HG03175 (cell line): Measurements from ENCODE around the gene CUL3.
"Not testable (repeated sequence)": the region's sequence is repeated elsewhere in the genome, so short reads cannot be mapped to it uniquely, and the experiment has no call there.

ENCODE experiments used
- ATAC-seq: cut with Tn5 transposase; IDR thresholded peaks from one replicate; pipeline ENCODE4 v1.9.1; 2021; ENCODE audit warnings: mild to moderate bottlenecking, moderate library complexity; ENCODE audit not compliant: unreplicated experiment

Gene CUL3

DNA sequence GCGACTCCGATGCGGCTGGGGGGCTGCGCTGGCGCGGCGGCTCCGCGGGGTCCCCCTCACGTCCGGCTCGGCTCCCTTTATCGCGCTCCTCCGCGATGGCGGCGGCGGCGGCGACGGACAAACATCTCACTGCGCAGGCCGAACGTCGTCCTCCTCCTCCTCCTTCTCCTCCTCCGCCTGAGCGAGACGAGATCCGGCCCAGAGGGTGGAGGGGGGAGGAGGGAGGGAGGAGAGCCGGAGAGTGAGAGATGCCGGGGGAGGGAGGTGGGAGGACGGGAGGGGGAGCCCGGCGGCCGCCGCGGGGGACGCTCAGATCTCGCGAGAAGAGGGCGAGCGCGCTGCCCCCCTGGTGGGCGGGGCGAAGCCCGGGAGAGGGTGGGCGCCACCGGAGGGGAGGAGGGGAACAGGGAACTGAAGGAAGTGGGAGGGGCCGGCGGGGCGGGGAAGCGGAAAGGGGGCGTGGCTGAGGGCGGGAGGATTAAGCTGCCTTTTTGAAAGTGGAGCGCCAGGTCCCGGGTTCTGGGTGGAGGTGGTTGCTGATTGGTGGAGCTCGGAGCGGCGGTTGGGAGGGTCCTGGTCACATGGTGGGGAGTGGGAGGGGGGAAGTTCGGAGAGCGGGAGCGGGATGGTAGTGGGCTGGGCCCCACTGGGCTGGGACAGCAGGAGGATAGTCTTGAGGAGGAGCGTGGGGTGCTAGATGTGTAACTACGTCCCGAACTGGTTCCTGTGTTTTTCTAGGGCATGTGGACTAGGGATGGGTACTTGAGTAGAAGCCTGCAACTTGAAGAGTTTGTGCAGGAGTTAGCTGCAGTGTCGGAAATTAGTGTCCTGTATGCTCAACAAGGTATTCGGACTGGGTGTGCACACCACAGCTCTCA, at the start of gene CUL3:
CUL3 (minus strand) TSS at position 153 of the 878 bp plus-strand sequence. CDS start 354 bp downstream, outside the sequence.
- peak; percentile 70 for ATAC-seq

DNA sequence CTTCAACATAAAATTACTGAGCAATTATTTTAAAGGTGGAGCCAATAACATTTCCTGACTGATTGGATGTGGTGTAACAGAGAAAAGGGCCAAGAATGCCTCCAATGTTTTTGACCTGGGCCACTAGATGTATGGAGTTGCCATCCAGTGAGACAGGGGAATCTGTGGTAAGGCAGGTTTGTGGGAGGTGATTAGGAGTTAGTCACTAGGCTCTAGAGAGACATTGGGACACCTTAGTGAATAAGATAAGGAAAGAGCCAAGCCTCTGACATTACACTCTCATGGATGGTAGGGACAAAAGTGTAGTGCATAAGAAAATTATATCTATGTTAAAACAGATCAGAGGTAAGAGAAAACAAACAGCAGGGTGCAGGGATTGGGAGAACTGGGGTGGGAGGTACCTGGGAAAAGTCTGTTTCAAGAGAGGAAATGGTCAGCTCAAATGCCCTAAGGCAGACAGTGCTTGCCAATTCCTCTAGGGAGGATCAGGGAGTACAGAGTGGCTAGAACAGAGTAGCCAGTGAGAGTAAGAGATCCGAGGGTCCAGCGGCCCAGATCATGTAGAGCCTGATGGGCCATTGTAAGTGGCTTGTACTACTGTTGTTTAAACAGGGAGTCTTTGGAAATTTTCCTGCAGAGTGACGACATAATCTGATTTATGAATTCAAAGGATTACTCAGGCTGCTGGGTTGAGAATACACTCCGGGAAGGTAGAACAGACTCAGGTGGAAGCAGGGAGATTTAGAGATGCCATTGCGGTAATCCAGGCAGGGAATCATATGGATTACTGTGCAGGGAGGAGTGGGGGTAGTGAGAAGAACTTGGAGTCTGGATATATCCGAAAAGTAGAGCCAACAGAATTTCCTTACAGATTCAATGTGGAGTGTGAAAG, 45.7 kb upstream of the CUL3 start:
- no peak for ATAC-seq

DNA sequence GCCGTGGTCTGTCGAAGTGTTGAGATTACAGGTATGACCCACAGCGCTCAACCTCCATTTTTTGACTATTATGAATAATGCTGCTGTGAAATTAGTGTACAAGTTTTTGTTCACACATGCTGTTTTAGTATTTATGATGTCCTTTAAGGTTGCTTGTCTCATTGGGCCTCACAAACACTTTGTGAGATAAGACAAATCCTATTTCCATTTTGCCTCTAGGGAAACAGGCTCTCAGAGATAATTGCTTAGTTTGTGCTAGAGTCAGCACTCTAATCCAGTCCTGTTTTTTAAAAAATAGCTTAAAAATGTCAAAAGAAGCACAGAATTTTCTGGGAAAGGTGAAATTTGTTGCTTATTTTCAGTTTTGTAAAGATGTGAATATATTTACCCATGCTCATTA, 43.3 kb upstream of the CUL3 start:
- no peak for ATAC-seq

DNA sequence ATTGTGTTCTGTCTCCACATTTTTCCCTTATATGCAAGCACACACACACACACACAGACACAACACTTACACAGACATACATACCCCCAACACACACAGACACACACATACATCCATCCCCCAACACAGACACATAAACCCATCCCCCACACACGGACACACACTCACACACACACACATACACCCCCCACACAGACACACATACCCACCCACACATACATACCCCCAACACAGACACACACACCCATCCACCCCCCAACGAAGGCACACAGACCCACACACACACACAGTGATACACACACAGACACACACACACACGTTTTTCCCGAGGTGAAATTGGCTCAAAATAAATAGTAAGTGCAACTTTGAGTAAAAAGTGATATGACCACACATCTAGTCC, 41.6 kb upstream of the CUL3 start:
- ATAC-seq: no peak

DNA sequence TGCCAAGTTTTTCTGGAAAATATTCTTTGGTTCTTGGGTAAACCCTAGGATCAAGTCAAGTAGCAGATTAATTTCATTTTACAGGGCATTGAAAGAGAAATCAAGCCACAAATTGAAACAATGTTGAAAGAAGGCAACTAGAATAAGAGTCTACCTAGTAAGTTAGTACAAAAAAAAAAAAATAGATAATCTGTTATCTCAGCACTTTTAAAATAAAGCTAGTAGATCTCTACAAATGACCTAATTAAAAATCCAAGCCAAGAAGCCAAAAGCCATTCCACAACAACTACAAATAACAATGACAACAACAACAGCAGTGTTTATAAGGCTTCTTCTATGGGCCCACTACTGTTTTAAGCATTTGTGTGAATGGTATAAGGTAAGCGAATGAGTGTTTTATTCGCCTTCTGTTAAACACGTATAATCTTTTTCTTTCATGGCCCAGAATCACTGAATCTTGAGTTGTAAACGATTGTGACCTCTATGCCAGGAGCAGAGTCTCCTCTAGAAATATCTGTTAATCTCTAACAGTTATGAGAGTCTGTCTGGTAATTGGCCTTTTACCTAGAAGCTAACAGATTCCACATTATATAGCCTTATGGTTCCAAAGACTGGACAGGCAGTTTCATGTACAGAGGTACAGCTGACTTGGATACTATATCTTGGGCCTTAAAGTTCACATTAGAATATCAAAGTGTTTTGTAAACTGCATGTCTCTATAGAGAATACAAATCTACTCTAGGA, 28.6 kb upstream of the CUL3 start:
- no peak for ATAC-seq

DNA sequence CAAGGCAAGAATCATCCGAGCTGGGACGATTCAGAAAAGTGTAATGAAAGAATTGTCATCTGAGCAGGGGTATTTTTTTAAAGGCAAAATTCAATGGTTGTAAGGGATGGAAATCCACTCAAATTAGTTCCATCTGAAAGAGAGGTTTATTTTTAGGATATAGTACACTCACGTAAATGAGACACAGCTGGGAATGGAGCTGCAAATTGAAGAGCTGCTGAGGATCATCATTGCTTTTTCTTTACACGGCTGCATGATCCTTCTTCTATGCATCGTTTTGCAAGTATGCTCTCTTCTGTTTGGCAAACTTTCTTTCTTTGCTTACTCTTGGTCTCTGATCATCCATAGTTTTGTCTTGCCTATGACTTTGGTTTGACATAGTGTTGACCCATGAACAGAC, 27.4 kb upstream of the CUL3 start:
- ATAC-seq: no peak

DNA sequence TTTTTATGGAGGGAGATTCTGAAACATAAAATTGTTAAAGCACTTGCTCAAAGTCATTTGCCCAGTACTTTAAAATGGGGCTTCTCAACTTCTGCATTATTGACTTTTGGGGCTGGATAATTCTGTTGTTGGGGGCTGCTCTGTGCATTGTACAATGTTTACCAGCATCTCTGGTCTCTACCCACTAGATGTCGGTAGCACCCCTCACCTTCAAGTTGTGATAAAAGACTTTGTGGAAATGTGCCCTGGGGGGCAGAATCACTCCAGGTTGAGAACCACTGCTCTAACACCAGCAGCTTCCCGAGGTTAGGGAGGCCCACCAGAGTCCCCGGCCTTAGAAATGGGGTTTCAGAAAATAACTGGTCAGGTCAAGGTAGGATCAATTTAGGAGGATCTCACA, 26.8 kb upstream of the CUL3 start:
- ATAC-seq: no peak

DNA sequence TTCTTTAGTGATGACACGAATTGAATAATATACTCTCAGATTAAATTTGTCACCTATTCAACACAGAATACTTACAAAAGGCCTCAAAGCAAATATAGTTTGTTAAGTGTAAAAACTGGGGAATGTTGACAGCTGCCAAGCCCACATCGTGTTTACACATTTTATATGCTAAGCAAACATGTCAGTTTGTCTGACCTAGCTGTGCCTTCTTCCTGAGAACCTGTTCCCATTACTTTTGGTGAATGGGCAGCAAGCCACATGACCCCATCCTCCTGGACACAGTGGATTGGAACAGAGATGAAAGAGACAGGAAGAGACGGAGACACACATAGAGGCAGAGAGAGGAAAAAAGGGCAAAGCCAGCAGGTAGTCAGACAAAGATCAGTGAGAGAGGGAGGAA, 22.9 kb upstream of the CUL3 start:
- no peak for ATAC-seq

DNA sequence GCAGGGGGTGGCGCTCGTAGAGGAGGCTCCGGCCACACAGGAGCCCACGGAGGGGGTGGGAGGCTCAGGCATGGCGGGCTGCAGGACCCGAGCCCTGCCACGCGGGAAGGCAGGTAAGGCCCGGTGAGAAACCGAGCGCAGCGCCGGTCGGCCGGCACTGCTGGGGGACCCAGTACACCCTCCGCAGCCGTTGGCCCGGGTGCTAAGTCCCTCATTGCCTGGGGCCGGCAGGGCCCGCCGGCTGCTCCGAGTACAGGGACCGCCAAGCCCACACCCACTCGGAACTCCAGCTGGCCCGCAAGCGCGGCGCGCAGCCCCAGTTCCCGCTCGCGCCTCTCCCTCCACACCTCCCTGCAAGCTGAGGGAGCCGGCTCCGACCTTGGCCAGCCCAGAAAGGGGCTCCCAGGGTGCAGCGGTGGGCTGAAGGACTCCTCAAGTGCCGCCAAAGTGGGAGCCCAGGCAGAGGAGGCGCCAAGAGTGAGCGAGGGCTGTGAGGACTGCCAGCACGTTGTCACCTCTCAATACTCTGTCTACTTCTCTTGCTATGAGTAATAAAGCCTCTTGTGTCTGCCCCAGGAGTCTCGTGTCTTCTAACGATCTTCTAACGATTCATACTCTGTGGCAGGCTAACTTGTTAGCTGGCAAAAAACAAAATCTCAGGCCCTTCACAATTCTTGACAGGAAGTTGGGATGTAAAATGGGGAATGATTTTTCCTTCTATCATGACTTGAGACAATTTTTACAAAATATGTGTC, 18.8 kb upstream of the CUL3 start:
- ATAC-seq: not testable (repeated sequence)

DNA sequence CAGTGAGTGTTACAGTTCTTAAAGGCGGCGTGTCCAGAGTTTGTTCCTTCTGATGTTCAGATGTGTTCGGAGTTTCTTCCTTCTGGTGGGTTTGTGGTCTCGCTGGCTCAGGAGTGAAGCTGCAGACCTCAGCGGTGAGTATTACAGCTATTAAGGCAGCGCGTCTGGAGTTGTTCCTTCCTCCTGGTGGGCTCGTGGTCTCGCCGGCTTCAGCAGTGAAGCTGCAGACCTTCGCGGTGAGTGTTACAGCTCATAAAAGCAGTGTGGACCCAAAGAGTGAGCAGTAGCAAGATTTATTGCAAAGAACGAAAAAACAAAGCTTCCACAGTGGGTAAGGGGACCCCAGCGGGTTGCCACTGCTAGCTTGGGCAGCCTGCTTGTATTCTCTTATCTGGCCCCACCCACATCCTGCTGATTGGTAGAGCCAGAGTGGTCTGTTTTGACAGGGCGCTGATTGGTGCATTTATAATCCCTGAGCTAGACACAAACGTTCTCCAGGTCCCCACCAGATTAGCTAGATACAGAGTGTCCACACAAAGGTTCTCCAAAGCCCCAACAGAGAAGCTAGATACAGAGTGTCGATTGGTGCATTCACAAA, 17.7 kb upstream of the CUL3 start:
- not testable (repeated sequence) for ATAC-seq

DNA sequence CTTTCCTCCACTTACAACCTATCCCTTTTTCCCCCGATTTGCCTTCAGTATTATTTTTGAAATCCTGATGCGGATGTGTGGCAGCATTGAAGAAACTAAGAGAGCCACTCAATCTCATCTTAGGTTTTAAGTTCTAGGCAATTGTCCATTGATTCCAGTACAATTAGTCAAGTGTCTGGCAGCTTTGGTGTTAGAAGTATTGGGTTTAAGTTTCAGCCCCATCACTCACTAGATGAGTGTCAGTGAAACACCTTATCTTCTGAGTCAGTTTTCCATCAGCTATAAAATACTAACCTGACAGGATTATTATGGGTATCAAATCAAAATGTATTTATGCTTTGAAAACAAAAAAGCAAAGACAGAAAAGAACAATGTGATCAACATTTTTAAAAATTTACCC, 16.8 kb upstream of the CUL3 start:
- no peak for ATAC-seq

DNA sequence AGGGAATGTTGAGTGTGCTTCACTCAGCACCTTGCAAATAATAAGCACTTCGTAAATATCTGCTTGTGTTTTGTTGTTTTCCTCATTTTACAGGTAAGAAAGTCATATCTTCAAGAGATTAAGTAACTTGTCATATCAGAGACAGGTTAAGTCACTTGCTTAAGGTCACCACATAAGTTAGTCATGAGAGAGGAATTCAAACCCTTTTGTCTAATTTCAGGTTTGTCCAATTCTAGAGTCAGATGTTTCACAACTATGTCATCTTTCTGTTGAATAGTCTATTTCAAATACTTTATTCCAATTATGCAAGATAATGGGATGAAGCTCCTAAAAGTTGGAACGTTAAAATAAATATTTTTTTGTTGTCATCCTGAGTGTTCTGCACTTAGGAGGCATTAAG, 13.5 kb upstream of the CUL3 start:
- ATAC-seq: no peak

DNA sequence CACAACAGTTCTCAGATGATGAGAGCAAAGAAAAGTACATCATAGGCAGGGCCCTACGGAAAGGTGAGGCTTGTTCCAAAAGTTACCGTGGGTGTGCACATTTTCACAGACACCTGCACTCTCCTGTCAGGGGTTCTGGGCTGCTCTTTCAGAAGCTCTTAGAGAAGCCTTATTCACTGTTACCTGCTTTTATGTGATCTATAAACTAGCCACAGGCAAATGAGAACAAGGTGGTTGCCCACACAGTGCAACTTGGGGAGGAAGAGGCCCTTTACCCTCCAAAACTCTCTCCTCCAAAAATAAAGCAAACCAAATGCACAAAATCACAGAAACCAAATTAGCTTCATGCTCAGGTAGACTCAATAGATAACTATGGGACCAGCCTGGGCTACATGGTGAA, 11.1 kb upstream of the CUL3 start:
- ATAC-seq: no peak

DNA sequence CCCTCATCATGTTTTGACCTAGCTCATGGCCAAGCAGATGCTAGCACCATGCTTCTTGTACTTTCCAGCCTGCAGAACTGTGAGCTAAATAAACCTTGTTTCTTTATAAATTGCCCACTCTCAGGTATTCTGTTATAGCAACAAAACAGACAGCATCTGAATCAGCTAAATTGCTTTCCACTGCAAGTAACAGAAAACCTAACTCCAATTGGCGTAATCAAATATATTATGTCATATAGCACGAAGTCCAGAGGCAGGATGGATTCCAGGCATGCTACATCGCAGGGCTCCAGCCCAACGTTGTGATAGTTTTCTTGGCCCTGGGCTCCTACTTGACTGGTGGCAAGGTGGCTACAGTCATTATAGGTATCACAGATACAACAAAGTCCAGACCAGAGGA, 10.4 kb upstream of the CUL3 start:
- ATAC-seq: no peak

DNA sequence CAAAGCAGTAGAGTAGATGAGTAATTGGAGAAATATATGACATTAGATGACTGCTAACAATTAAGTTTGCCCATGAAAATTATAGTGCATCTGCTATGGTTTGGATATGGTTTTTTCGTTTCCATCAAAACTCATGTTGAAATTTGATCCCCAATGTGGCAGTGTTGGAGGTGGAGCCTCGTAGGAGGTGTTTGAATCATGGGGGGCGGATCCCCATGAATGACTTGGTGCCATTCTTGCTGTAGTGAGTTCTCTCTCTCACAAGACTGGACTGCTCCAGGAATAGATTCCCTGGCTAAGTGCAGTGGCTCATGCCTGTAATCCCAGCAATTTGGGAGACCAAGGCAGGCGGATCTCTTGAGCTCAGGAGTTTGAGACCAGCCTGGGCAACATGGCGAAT, 9.7 kb upstream of the CUL3 start:
- ATAC-seq: no peak

DNA sequence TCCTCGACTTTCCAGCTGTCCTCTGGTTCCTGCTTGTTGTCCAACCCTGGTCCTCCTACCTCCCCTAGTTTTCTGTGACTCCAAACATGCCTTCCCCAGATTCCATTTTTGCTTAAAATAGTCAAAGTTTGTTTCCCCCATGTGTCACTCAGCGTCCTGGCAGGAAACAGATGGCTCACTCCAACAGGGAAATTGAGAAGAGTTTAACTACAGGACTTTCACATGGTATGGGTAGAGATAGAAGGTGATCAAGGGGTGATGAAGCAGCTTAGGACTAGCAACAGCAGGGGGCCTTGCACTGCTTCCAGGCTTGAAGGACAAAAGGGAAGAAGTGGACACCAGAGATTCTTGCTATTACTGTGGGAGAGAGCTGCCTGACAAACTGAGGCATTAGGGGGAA, 6.1 kb upstream of the CUL3 start:
- ATAC-seq: no peak

DNA sequence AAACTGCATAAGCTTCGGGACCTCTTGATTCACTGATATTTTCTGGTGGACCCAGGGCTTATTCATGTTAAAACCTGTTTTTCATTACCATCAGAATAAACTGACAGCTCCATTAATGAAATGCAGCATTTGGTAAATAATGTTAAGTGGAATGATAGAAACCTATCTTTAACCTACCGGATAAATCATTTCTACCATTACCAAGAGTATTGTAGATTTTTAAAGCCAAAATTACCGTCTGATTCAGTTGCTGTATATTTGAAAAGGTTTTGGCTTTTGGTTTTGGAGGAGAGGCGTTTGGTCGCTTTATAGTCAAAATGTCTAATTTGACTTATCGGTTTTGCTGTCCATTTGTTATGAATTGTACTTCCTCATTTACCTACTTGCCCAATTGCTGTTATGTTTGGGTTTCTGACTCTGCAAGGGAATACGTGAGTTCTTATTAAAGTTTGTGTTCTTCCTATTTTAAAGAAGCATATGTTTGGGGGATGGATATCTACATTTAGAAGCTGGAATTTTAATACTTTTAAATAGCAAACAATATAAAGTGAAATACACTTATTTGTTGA, 1.0 kb upstream of the CUL3 start:
- no peak for ATAC-seq

DNA sequence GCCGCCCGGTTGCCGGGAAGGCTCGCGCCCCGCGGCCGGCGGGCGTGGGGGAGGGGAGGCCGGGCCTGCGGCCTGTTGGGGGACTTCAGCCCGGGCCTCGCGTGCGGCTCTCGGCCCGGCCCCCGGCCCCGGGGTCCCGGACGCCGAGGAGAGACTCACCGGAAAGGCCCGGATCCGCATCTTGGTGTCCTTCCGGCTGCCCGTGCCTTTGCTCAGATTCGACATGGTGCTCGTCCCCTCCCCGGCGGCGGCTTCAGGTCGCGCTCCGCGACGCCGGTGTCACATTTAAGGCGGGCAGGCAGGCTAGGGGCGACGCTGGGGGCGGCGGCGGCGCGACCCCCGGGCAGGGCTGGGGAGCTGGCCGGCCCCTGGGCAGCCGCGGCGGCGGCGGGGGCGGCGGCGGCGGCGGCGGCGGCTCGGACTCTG, 365 bp downstream of the CUL3 start:
- peak; percentile 38 for ATAC-seq

DNA sequence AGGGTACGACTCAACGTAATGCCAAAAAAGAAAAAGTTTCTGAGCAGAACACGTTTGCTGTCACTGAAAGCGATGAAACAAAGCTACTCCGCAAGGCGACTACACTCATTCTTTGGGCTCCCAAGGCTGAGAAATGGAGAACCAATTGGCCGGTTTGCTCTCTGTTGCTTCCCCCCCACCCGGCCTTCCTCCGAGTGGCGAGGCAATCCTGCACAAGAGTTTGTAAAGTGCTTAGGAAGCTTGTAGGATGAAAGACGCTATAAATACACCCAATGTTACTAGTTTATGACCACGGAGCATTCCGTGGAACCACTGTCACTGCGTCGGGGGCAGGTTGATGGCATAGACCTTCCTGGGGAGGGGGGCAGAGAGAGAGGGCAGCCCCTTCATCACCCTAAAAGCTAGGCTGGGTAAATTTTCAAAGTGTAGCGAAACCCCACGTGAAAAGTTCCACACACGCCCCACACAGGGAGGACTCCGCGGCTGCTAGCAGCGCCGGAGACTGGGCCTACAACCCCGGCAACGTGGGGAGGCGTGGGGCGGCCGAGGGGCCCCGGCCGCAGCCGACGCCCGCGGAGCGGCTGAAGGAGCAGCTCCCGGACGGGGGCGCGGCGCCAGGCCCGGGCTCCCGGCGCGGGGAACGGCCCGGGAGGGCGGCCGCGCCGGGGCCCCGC, 915 bp downstream of the CUL3 start:
- peak; percentile 10 for ATAC-seq
